Frontal cortex (tissue), 1 donor: ENCODE results near the gene CCDC175. TPM values are rescaled to one million over a fixed set of nuclear protein-coding genes. Genes with fewer than 3 reads are reported as not detected.

Experiments
- total RNA-seq: library from RNA; depleted of rRNA; stranded (reverse); fragments of >200 nt; gene quantifications from one replicate; pipeline ENCODE4 v1.2.3, GENCODE V29; 2014

The CCDC175 gene
- total RNA-seq, 1 donor from 2014 or later: 2.0 TPM

Other genes with a start within 250 kb of the CCDC175 start
- gene GPR135, start 111.4 kb downstream of the CCDC175 start, total RNA-seq: 5.3 TPM
- gene L3HYPDH, start 92.4 kb downstream of the CCDC175 start, total RNA-seq: 16.7 TPM
- gene JKAMP, start 92.3 kb downstream of the CCDC175 start, total RNA-seq: 57.5 TPM